GM12878 (cell line): ENCODE data around the gene MYOCD.

Source experiments
- ASH2L ChIP-seq: fragments of 300-600, 200-600 bp; sonication (generic); IDR thresholded peaks from 2 replicates; pipeline ENCODE4 v1.6.1; 2017; ENCODE audit warnings: low read depth, mild to moderate bottlenecking, borderline replicate concordance
- CREB1 ChIP-seq: IDR thresholded peaks from 2 replicates; pipeline ENCODE4 v1.6.1; 2012; ENCODE audit warnings: low read depth, mild to moderate bottlenecking, inconsistent platforms
- EZH2 ChIP-seq: IDR thresholded peaks from 2 replicates; pipeline ENCODE4 v1.6.1; 2012; ENCODE audit warnings: low read depth, mild to moderate bottlenecking, control low read depth, inconsistent platforms, low read length, borderline replicate concordance; ENCODE audit not compliant: control insufficient read depth
- POLR2A ChIP-seq: IDR thresholded peaks from 2 replicates; pipeline ENCODE4 v1.6.1; 2011; ENCODE audit warnings: low read depth, mild to moderate bottlenecking, low read length
- RAD51 ChIP-seq: fragments of 450-650 bp; IDR thresholded peaks from 2 replicates; pipeline ENCODE4 v1.6.1; 2016; ENCODE audit warnings: moderate library complexity, mild to moderate bottlenecking, inconsistent platforms
- TF ChIP-seq, protein P1 (sequence below): IDR thresholded peaks from 2 replicates; pipeline ENCODE4 v1.6.1; 2012; ENCODE audit warnings: low read depth, low read length, improper control_type of control experiment
- TF ChIP-seq, protein P2 (sequence below), 3 experiments: IDR thresholded peaks in 2 of 3; conservative IDR thresholded peaks in 1 of 3; 2 replicates each; pipeline ENCODE4 v1.5.1; 2011; ENCODE audit warnings: low read depth in 3 of 3, low read length in 3 of 3, mild to moderate bottlenecking in 3 of 3, control low read depth in 2 of 3, moderate library complexity in 2 of 3, inconsistent platforms in 1 of 3, mixed read lengths in 1 of 3; ENCODE audit not compliant: control insufficient read depth in 2 of 3, insufficient read depth in 1 of 3; ENCODE audit errors: extremely low read depth in 1 of 3
- TF ChIP-seq, protein P3 (sequence below): IDR thresholded peaks from 2 replicates; pipeline ENCODE4 v1.6.1; 2011; ENCODE audit warnings: borderline replicate concordance, low read depth, mild to moderate bottlenecking, moderate library complexity, mixed read lengths, low read length; ENCODE audit not compliant: insufficient read depth; ENCODE audit errors: extremely low read length

GRCh38 chr17:12619459-12620199, 46.1 kb upstream of the MYOCD start:
- TF ChIP-seq EZH2 (no peak), POLR2A (no peak), CREB1 (no peak), ASH2L (no peak), RAD51 (no peak)
- TF ChIP-seq, protein P1, sequence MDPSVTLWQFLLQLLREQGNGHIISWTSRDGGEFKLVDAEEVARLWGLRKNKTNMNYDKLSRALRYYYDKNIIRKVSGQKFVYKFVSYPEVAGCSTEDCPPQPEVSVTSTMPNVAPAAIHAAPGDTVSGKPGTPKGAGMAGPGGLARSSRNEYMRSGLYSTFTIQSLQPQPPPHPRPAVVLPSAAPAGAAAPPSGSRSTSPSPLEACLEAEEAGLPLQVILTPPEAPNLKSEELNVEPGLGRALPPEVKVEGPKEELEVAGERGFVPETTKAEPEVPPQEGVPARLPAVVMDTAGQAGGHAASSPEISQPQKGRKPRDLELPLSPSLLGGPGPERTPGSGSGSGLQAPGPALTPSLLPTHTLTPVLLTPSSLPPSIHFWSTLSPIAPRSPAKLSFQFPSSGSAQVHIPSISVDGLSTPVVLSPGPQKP: no peak
- TF ChIP-seq, protein P2, sequence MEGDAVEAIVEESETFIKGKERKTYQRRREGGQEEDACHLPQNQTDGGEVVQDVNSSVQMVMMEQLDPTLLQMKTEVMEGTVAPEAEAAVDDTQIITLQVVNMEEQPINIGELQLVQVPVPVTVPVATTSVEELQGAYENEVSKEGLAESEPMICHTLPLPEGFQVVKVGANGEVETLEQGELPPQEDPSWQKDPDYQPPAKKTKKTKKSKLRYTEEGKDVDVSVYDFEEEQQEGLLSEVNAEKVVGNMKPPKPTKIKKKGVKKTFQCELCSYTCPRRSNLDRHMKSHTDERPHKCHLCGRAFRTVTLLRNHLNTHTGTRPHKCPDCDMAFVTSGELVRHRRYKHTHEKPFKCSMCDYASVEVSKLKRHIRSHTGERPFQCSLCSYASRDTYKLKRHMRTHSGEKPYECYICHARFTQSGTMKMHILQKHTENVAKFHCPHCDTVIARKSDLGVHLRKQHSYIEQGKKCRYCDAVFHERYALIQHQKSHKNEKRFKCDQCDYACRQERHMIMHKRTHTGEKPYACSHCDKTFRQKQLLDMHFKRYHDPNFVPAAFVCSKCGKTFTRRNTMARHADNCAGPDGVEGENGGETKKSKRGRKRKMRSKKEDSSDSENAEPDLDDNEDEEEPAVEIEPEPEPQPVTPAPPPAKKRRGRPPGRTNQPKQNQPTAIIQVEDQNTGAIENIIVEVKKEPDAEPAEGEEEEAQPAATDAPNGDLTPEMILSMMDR (IDR thresholded peaks at IDR 0.05 in 2 of 3, conservative IDR thresholded peaks at IDR 0.05 in 1 of 3; ENCODE audit: control insufficient read depth in 2 of 3, extremely low read depth in 1 of 3, insufficient read depth in 1 of 3, low read depth in 3 of 3, low read length in 3 of 3): no peak
- TF ChIP-seq, protein P3, sequence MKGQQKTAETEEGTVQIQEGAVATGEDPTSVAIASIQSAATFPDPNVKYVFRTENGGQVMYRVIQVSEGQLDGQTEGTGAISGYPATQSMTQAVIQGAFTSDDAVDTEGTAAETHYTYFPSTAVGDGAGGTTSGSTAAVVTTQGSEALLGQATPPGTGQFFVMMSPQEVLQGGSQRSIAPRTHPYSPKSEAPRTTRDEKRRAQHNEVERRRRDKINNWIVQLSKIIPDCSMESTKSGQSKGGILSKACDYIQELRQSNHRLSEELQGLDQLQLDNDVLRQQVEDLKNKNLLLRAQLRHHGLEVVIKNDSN: no peak
